Posterior cingulate gyrus (tissue), 11 donors: ENCODE results near the gene TMEM243.
"Not testable (repeated sequence)": the region's sequence is repeated elsewhere in the genome, so short reads cannot be mapped to it uniquely, and the experiment has no call there.

Experiments
- DNase-seq, 10 donors: peaks; one replicate each; pipeline versions ENCODE4 v3.0.0 to v3.0.0-alpha.2; 2020 to 2021; ENCODE audit warnings: mixed read lengths in 3 of 10
- intact Hi-C: fragments of 100-400 bp; cut with DNase I; formaldehyde crosslinking; loops from one replicate; pipeline ENCODE4 v1.15.1; 2023

TMEM243 gene

GRCh38 chr7:87213811-87214210, 5.7 kb downstream of the TMEM243 start:
- intact Hi-C loops = loop anchor here (10.0 kb wide), 1 partner anchor 131 kb away; the partner anchor contains the start of gene CROT
- DNase-seq = no peak

- intact Hi-C loops = loop anchor here (10.0 kb wide), 1 partner anchor 132 kb away; the partner anchor contains the start of gene CROT
- DNase-seq = no peak
Observed at GRCh38 chr7:87213252-87213651, 6.3 kb downstream of the TMEM243 start.

- intact Hi-C loops = loop anchor here (10.0 kb wide), 1 partner anchor 132 kb away; the partner anchor contains the start of gene CROT
- DNase-seq = no peak
Observed at GRCh38 chr7:87212498-87212897, 7.0 kb downstream of the TMEM243 start.

GRCh38 chr7:87210506-87210905, 9.0 kb downstream of the TMEM243 start:
- DNase-seq = no peak
- intact Hi-C loops = loop anchor here (10.0 kb wide), 1 partner anchor 134 kb away; the partner anchor contains the start of gene CROT

GRCh38 chr7:87209295-87209924, 10.1 kb downstream of the TMEM243 start:
- intact Hi-C loops = no loop called here
- no peak for DNase-seq

GRCh38 chr7:87206361-87206760, 13.2 kb downstream of the TMEM243 start:
- intact Hi-C loops = no loop called here
- DNase-seq = no peak

- intact Hi-C loops, DNase-seq: not testable (repeated sequence)
Observed at GRCh38 chr7:87205701-87206100, 13.8 kb downstream of the TMEM243 start.

GRCh38 chr7:87204933-87205332, 14.6 kb downstream of the TMEM243 start:
- intact Hi-C loops = no loop called here
- DNase-seq = no peak

- intact Hi-C loops, DNase-seq: not testable (repeated sequence)
Observed at GRCh38 chr7:87203929-87204328, 15.6 kb downstream of the TMEM243 start.

- intact Hi-C loops = no loop called here
- DNase-seq = no peak
Observed at GRCh38 chr7:87202705-87203104, 16.8 kb downstream of the TMEM243 start.

- no peak for DNase-seq
- intact Hi-C loops = no loop called here
Observed at GRCh38 chr7:87202208-87202607, 17.3 kb downstream of the TMEM243 start.

- no peak for DNase-seq
- intact Hi-C loops = no loop called here
Observed at GRCh38 chr7:87199700-87200450, 19.7 kb downstream of the TMEM243 start.

GRCh38 chr7:87199241-87199640, 20.3 kb downstream of the TMEM243 start:
- DNase-seq = no peak
- intact Hi-C loops = no loop called here

- DNase-seq = no peak
- intact Hi-C loops = no loop called here
Observed at GRCh38 chr7:87193912-87194311, 25.6 kb downstream of the TMEM243 start.

GRCh38 chr7:87192784-87193487, 26.6 kb downstream of the TMEM243 start:
- no peak for DNase-seq
- intact Hi-C loops = no loop called here

- DNase-seq = no peak
- intact Hi-C loops = no loop called here
Observed at GRCh38 chr7:87190783-87191182, 28.7 kb downstream of the TMEM243 start.

- no peak for DNase-seq
- intact Hi-C loops = no loop called here
Observed at GRCh38 chr7:87188930-87189329, 30.6 kb downstream of the TMEM243 start.

- intact Hi-C loops = no loop called here
- DNase-seq = no peak
Observed at GRCh38 chr7:87187120-87187519, 32.4 kb downstream of the TMEM243 start.

GRCh38 chr7:87179180-87179579, 40.4 kb downstream of the TMEM243 start:
- DNase-seq = no peak
- intact Hi-C loops = no loop called here

GRCh38 chr7:87178320-87178719, 41.2 kb downstream of the TMEM243 start:
- no peak for DNase-seq
- intact Hi-C loops = no loop called here

- no peak for DNase-seq
- intact Hi-C loops = no loop called here
Observed at GRCh38 chr7:87173471-87173870, 46.1 kb downstream of the TMEM243 start.
